Thymus (tissue), 11 donors: Measurements from ENCODE around the gene RBM10. TPM values are rescaled to one million over a fixed set of nuclear protein-coding genes. Genes with fewer than 3 reads are reported as not detected.

Experiments
- DNase-seq, 9 donors: peaks; one replicate each; pipeline ENCODE4 v3.0.0-alpha.2; 2013; ENCODE audit warnings: low spot score in 9 of 9, low read depth in 6 of 9, missing footprints in 1 of 9
- H3K27ac ChIP-seq, 2 donors: one replicate each; pipeline ENCODE4 v1.5.1; 2013; ENCODE audit warnings: control low read depth in 1 of 2, low read depth in 1 of 2, low read length in 1 of 2, mild to moderate bottlenecking in 1 of 2, moderate library complexity in 1 of 2
- H3K27me3 ChIP-seq, 2 donors: one replicate each; pipeline ENCODE4 v1.5.1; 2013; ENCODE audit warnings: low read length in 1 of 2; ENCODE audit not compliant: control insufficient read depth in 2 of 2, insufficient read depth in 1 of 2
- H3K36me3 ChIP-seq, 2 donors: one replicate each; pipeline ENCODE4 v1.5.1; 2013; ENCODE audit warnings: low read length in 1 of 2, mild to moderate bottlenecking in 1 of 2, moderate library complexity in 1 of 2; ENCODE audit not compliant: control insufficient read depth in 2 of 2, insufficient read depth in 2 of 2
- H3K4me1 ChIP-seq, 2 donors: one replicate each; pipeline ENCODE4 v1.5.1; 2013; ENCODE audit warnings: low read length in 2 of 2; ENCODE audit not compliant: control insufficient read depth in 2 of 2, insufficient read depth in 2 of 2
- H3K4me3 ChIP-seq, 2 donors: one replicate each; pipeline ENCODE4 v1.5.1; 2013; ENCODE audit warnings: low read length in 2 of 2, control low read depth in 1 of 2, mild to moderate bottlenecking in 1 of 2
- H3K9me3 ChIP-seq, 2 donors: one replicate each; pipeline ENCODE4 v1.5.1; 2013; ENCODE audit warnings: low read length in 1 of 2, mild to moderate bottlenecking in 1 of 2; ENCODE audit not compliant: control insufficient read depth in 2 of 2, insufficient read depth in 1 of 2
- WGBS: extraction: QIAGEN DNeasy Blood & Tissue Kit; methylation state at CpG from one replicate; pipeline ENCODE4 v1.1.7; 2013; 5-methylcytosine and 5-hydroxymethylcytosine counted together
- polyA plus RNA-seq: library from polyadenylated mRNA; stranded (reverse); fragments of 200-250 nt; gene quantifications from one replicate; pipeline ENCODE4 v1.2.3, GENCODE V29; 2013
- total RNA-seq: library from RNA; stranded (reverse); fragments of 120-200 nt; gene quantifications from one replicate; pipeline ENCODE4 v1.2.4, GENCODE V29; 2013
- donor health status: healthy.

RBM10 gene
- total and polyA plus RNA-seq, 2 donors, result 31.2 to 31.9 TPM

GRCh38 chrX:47179221-47179927 is 34.4 kb downstream of the RBM10 start:
- H3K36me3 ChIP-seq, result peaks cover 61 to 64% of the 10 kb centered on the region in 2 donors
- no peaks in the 10 kb centered on the region for H3K9me3 ChIP-seq
- H3K27ac ChIP-seq, result no peak overlapping the region
- 98% methylated on average over 14 of the region's 14 CpGs for WGBS
- H3K4me1 ChIP-seq, result no peaks in the 10 kb centered on the region
- H3K4me3 ChIP-seq, result no peak overlapping the region
- H3K27me3 ChIP-seq, result no peaks in the 10 kb centered on the region
- DNase-seq, result no peak

- Histone ChIP-seq H3K27me3 (no peaks in the 10 kb centered on the region), H3K27ac (no peak overlapping the region), H3K4me3 (no peak overlapping the region), H3K9me3 (no peaks in the 10 kb centered on the region), H3K4me1 (no peaks in the 10 kb centered on the region), H3K36me3 (peaks cover 60 to 66% of the 10 kb centered on the region in 2 donors)
- no peak for DNase-seq
- WGBS, result 99% methylated on average over 18 of the region's 18 CpGs
Observed at GRCh38 chrX:47179928-47180255, 34.9 kb downstream of the RBM10 start.

GRCh38 chrX:47180346-47180745 is 35.3 kb downstream of the RBM10 start:
- Histone ChIP-seq H3K36me3 (peaks cover 59 to 71% of the 10 kb centered on the region in 2 donors), H3K9me3 (no peaks in the 10 kb centered on the region), H3K4me1 (no peaks in the 10 kb centered on the region), H3K4me3 (no peak overlapping the region), H3K27ac (no peak overlapping the region), H3K27me3 (no peaks in the 10 kb centered on the region)
- DNase-seq, result no peak
- WGBS, result over 99% methylated on average over 8 of the region's 8 CpGs

GRCh38 chrX:47181301-47181700 is 36.3 kb downstream of the RBM10 start:
- Histone ChIP-seq H3K27me3 (no peaks in the 10 kb centered on the region), H3K36me3 (peaks cover 67 to 76% of the 10 kb centered on the region in 2 donors), H3K9me3 (no peaks in the 10 kb centered on the region), H3K27ac (no peak overlapping the region), H3K4me1 (no peaks in the 10 kb centered on the region), H3K4me3 (no peak overlapping the region)
- 98% methylated on average over 10 of the region's 10 CpGs for WGBS
- no peak for DNase-seq

GRCh38 chrX:47182106-47182700 is 37.2 kb downstream of the RBM10 start:
- no peak for DNase-seq
- no peak overlapping the region for H3K27ac ChIP-seq
- 97% methylated on average over 9 of the region's 9 CpGs for WGBS
- no peaks in the 10 kb centered on the region for H3K27me3 ChIP-seq
- H3K4me1 ChIP-seq, result no peaks in the 10 kb centered on the region
- peaks cover 67 to 77% of the 10 kb centered on the region in 2 donors for H3K36me3 ChIP-seq
- H3K4me3 ChIP-seq, result no peak overlapping the region
- no peaks in the 10 kb centered on the region for H3K9me3 ChIP-seq

GRCh38 chrX:47184486-47184885 is 39.5 kb downstream of the RBM10 start:
- no peak overlapping the region for H3K4me3 ChIP-seq
- no peaks in the 10 kb centered on the region for H3K27me3 ChIP-seq
- H3K4me1 ChIP-seq, result no peaks in the 10 kb centered on the region
- no peaks in the 10 kb centered on the region for H3K9me3 ChIP-seq
- DNase-seq, result no peak
- H3K36me3 ChIP-seq, result peaks cover 46 to 59% of the 10 kb centered on the region in 2 donors
- no peak overlapping the region for H3K27ac ChIP-seq
- WGBS, result 97% methylated on average over 4 of the region's 4 CpGs

- no peak overlapping the region for H3K4me3 ChIP-seq
- H3K36me3 ChIP-seq, result peaks cover 41 to 51% of the 10 kb centered on the region in 2 donors
- H3K4me1 ChIP-seq, result peaks cover 0 to under 1% of the 10 kb centered on the region in 2 donors
- no peak for DNase-seq
- no peak overlapping the region for H3K27ac ChIP-seq
- H3K9me3 ChIP-seq, result no peaks in the 10 kb centered on the region
- WGBS, result 95% methylated on average over 17 of the region's 17 CpGs
- peaks cover 0 to 2% of the 10 kb centered on the region in 2 donors for H3K27me3 ChIP-seq
Observed at GRCh38 chrX:47185241-47185640, 40.2 kb downstream of the RBM10 start.

- Histone ChIP-seq H3K9me3 (peaks cover 0 to 4% of the 10 kb centered on the region in 2 donors), H3K27me3 (peaks cover 0 to 12% of the 10 kb centered on the region in 2 donors), H3K4me3 (no peak overlapping the region), H3K36me3 (peaks cover 39 to 47% of the 10 kb centered on the region in 2 donors), H3K4me1 (peaks cover 0 to 7% of the 10 kb centered on the region in 2 donors), H3K27ac (no peak overlapping the region)
- DNase-seq, result no peak
- 97% methylated on average over 27 of the region's 27 CpGs for WGBS
Observed at GRCh38 chrX:47186096-47186740, 41.2 kb downstream of the RBM10 start.

GRCh38 chrX:47187106-47187677 is 42.2 kb downstream of the RBM10 start:
- DNase-seq, result no peak
- peaks cover 0 to 17% of the 10 kb centered on the region in 2 donors for H3K27me3 ChIP-seq
- peaks cover 0 to 4% of the 10 kb centered on the region in 2 donors for H3K9me3 ChIP-seq
- H3K36me3 ChIP-seq, result peaks cover 30 to 38% of the 10 kb centered on the region in 2 donors
- 99% methylated on average over 4 of the region's 4 CpGs for WGBS
- peaks cover 0 to 17% of the 10 kb centered on the region in 2 donors for H3K4me1 ChIP-seq
- H3K27ac ChIP-seq, result no peak overlapping the region
- no peak overlapping the region for H3K4me3 ChIP-seq
